GM18909 (cell line): Measurements from ENCODE around the gene ETV3.

ENCODE experiments used
- ATAC-seq: cut with Tn5 transposase; IDR thresholded peaks from one replicate; pipeline ENCODE4 v1.9.1; 2021; ENCODE audit warnings: mild to moderate bottlenecking; ENCODE audit not compliant: unreplicated experiment, poor library complexity

ETV3 gene

GRCh38 chr1:157142201-157142600, 4.0 kb upstream of the ETV3 start:
- no peak for ATAC-seq

- no peak for ATAC-seq
These were observed 3.1 kb upstream of the ETV3 start for GRCh38 chr1:157141212-157141855.

GRCh38 chr1:157140063-157140588, 1.9 kb upstream of the ETV3 start:
- ATAC-seq, result no peak

GRCh38 chr1:157139052-157139715, 989 bp upstream of the ETV3 start:
- ATAC-seq, result no peak

GRCh38 chr1:157137408-157138219, 581 bp downstream of the ETV3 start:
- no peak for ATAC-seq

- no peak for ATAC-seq
These were observed 1.2 kb downstream of the ETV3 start for GRCh38 chr1:157137046-157137407.

- ATAC-seq, result no peak
These were observed 2.1 kb downstream of the ETV3 start for GRCh38 chr1:157136133-157136532.

GRCh38 chr1:157135646-157136045, 2.5 kb downstream of the ETV3 start:
- no peak for ATAC-seq

- ATAC-seq, result no peak
These were observed 3.1 kb downstream of the ETV3 start for GRCh38 chr1:157135070-157135469.

GRCh38 chr1:157134442-157134841, 3.8 kb downstream of the ETV3 start:
- no peak for ATAC-seq

GRCh38 chr1:157133426-157133825, 4.8 kb downstream of the ETV3 start:
- no peak for ATAC-seq

GRCh38 chr1:157132616-157133167, 5.5 kb downstream of the ETV3 start:
- no peak for ATAC-seq

GRCh38 chr1:157132111-157132510, 6.1 kb downstream of the ETV3 start:
- ATAC-seq, result no peak

GRCh38 chr1:157131281-157131680, 6.9 kb downstream of the ETV3 start:
- ATAC-seq, result no peak

GRCh38 chr1:157124855-157125254, 13.3 kb downstream of the ETV3 start:
- no peak for ATAC-seq

GRCh38 chr1:157119448-157119847, 18.7 kb downstream of the ETV3 start:
- ATAC-seq, result no peak

GRCh38 chr1:157119008-157119407, 19.2 kb downstream of the ETV3 start:
- no peak for ATAC-seq

- ATAC-seq, result peak; percentile 57
These were observed 20.6 kb downstream of the ETV3 start for GRCh38 chr1:157117527-157118057.

- ATAC-seq, result no peak
These were observed 21.5 kb downstream of the ETV3 start for GRCh38 chr1:157116737-157117103.

- no peak for ATAC-seq
These were observed 22.1 kb downstream of the ETV3 start for GRCh38 chr1:157115851-157116736.
